Measurements from ENCODE around the gene F3. TPM values are rescaled to one million over a fixed set of nuclear protein-coding genes. Genes with fewer than 3 reads are reported as not detected.
A peak's percentile ranks its signal among the peaks of the same experiment; 100 is the strongest.

F3 gene
- total and polyA plus RNA-seq, 10 donors, result 1.1 to 12.4 (median 4.8) TPM

DNA sequence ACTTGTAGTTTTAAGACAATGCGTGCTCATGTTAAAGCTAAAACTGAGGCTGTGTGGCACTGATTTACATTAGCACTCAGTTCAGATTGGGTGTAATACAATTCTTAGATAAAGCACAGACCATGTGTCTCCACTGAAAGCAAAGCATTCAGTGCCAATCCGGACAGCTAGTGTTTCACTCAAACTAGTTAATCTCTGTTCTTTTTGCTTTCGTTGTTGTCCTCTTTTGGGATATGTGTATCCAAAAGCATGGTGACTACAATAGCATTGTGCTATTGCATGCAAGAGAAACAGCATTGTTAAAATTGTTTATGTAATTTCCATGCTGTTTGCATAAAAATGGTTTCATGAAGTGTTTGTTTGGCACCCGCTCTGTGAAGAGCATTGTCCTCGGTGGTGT is 54.6 kb downstream of the F3 start:
- Histone ChIP-seq H3K27me3 (replicated peaks in 1 of 7) (no peaks in the 10 kb centered on the region), H3K4me3 (no peak overlapping the region), H3K9me3 (no peaks in the 10 kb centered on the region), H3K4me1 (no peaks in the 10 kb centered on the region), H3K36me3 (peaks cover 0 to 91% (median 34%) of the 10 kb centered on the region in 6 donors), H3K27ac (no peak overlapping the region)
- no peak for DNase-seq
- 92 to 99% (median 97%) methylated on average over 5 of the region's 5 CpGs for WGBS, 5 donors
- intact Hi-C loops (cut with DNase I; ENCODE audit: low total_unique reads), result loop anchor here (10.0 kb wide), 1 partner anchor 318 kb away; no protein-coding TSS in a partner anchor
- TF ChIP-seq POLR2A (IDR thresholded peaks at IDR 0.05) (no peak), POLR2AphosphoS5 (IDR thresholded peaks at IDR 0.05) (no peak)
- TF ChIP-seq, protein P1, sequence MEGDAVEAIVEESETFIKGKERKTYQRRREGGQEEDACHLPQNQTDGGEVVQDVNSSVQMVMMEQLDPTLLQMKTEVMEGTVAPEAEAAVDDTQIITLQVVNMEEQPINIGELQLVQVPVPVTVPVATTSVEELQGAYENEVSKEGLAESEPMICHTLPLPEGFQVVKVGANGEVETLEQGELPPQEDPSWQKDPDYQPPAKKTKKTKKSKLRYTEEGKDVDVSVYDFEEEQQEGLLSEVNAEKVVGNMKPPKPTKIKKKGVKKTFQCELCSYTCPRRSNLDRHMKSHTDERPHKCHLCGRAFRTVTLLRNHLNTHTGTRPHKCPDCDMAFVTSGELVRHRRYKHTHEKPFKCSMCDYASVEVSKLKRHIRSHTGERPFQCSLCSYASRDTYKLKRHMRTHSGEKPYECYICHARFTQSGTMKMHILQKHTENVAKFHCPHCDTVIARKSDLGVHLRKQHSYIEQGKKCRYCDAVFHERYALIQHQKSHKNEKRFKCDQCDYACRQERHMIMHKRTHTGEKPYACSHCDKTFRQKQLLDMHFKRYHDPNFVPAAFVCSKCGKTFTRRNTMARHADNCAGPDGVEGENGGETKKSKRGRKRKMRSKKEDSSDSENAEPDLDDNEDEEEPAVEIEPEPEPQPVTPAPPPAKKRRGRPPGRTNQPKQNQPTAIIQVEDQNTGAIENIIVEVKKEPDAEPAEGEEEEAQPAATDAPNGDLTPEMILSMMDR (IDR thresholded peaks at IDR 0.05 in 8 of 11, conservative IDR thresholded peaks at IDR 0.05 in 3 of 11), result no peak

DNA sequence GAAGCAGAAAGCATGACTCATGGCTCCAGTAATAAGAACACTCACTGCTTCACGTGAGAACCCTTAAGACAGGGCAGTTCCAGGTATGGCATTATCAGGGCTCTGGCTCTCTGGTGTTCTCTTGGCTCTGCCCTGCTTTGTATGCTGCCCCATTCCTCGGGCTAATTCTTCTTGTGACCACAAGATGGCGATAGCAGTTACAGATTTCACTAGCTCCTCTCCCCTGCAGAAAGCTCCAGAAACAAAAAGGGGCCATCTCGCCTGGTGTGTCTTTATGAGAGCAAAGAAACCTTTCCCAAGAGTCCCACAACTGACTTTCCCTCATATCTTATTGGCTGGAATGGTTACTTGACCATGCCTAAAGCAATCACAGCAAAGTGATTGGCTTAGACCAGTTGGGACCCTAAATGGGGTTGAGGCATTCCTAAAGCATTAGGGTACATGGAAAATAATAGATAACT is 60.1 kb downstream of the F3 start:
- TF ChIP-seq, protein P1 (IDR thresholded peaks at IDR 0.05 in 8 of 11, conservative IDR thresholded peaks at IDR 0.05 in 3 of 11), result peak; percentile 34 to 89 (median 79)
- TF ChIP-seq POLR2AphosphoS5 (IDR thresholded peaks at IDR 0.05), result no peak
- Histone ChIP-seq H3K27ac (no peak overlapping the region), H3K36me3 (peaks cover 0 to 75% (median 13%) of the 10 kb centered on the region in 6 donors), H3K27me3 (replicated peaks in 1 of 7) (no peaks in the 10 kb centered on the region), H3K4me1 (no peaks in the 10 kb centered on the region), H3K4me3 (no peak overlapping the region), H3K9me3 (no peaks in the 10 kb centered on the region)
- intact Hi-C loops (cut with DNase I; ENCODE audit: low total_unique reads), result loop anchor here (10.0 kb wide), 1 partner anchor 323 kb away; no protein-coding TSS in a partner anchor
- whole genome bisulfite sequencing, 5 donors, result 4 to 18% (median 14%) methylated on average over 4 of the region's 4 CpGs
- no peak for DNase-seq

DNA sequence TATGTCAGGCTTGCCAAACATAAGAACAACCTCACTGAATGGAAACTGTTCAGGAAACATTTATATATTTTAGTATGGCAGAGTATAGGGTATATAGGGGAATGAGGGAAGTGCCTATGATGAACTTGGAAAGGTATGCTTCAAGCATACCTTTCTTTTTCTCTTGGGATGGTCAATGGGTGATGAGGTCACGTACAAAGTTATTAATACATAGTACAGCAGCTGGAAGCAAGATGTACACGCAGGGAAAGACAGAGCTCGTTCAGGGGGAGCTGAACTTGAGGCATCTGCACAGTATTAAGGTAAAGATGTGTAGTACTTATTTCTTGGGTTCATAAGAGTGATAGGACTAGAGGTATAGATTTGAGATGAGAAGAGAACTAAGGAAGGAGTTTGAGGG is 61.9 kb downstream of the F3 start:
- Histone ChIP-seq H3K36me3 (peaks cover 0 to 69% (median 11%) of the 10 kb centered on the region in 6 donors), H3K9me3 (no peaks in the 10 kb centered on the region), H3K4me1 (no peaks in the 10 kb centered on the region), H3K4me3 (no peak overlapping the region), H3K27me3 (replicated peaks in 1 of 7) (no peaks in the 10 kb centered on the region), H3K27ac (no peak overlapping the region)
- intact Hi-C loops (cut with DNase I; ENCODE audit: low total_unique reads), result loop anchor here (10.0 kb wide), 1 partner anchor 325 kb away; no protein-coding TSS in a partner anchor
- no peak for TF ChIP-seq POLR2AphosphoS5 (IDR thresholded peaks at IDR 0.05)
- TF ChIP-seq, protein P1 (IDR thresholded peaks at IDR 0.05 in 8 of 11, conservative IDR thresholded peaks at IDR 0.05 in 3 of 11), result no peak
- TF ChIP-seq POLR2A (IDR thresholded peaks at IDR 0.05), result no peak
- WGBS, 5 donors, result 91 to 97% (median 93%) methylated on average over 3 of the region's 3 CpGs
- DNase-seq, result no peak

Other genes with a start within 250 kb of the F3 start
- 10 to 100 TPM; 17.4 to 30.8 (median 22.4) TPM for gene ABCD3, start 123.4 kb downstream of the F3 start, total RNA-seq
- 1 to 10 TPM; 9.1 to 9.6 (median 9.3) TPM for gene ABCD3, start 123.4 kb downstream of the F3 start, polyA plus RNA-seq